GM12874 (cell line): Measurements from ENCODE around the gene MOV10L1.

Experiments
- TF ChIP-seq, protein P1 (sequence below): IDR thresholded peaks from 2 replicates; pipeline ENCODE4 v1.5.1; 2011; ENCODE audit warnings: low read depth, mild to moderate bottlenecking, control low read depth, low read length, moderate library complexity; ENCODE audit not compliant: insufficient read depth

The MOV10L1 gene

DNA sequence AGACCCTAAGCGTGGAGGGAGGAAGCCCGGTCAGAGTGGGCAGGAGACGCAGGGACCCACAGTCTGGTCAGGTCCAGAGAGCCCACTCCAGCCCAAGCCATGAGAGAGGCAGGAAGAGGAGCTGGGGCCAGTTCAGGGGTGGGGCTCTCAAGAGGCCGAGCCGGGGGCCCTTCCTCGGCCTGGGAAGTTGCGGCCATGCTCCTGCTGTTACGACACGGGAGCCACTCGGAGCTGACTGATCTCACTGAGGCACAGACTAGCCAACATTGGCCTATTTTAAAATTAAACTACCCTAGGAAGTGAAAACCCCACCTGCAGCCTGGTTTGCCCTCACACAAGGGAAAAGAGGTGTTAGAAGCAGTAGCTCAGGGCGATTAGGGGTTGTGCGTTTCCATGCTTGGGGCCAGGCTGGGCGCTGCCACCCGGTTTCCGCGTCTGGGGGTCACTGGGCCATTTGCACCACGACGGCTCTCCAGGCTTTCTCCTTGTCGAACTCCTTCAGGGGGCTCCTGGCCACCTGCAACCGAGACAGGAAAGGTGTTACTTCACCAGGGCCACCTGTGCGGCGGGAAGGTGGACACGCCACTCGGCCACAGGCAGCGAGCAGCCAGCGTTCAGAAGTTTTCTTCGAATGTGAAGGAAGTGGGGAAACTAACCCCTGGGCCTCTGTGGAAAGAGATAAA lies 28.5 kb upstream of the MOV10L1 start:
- TF ChIP-seq, protein P1, sequence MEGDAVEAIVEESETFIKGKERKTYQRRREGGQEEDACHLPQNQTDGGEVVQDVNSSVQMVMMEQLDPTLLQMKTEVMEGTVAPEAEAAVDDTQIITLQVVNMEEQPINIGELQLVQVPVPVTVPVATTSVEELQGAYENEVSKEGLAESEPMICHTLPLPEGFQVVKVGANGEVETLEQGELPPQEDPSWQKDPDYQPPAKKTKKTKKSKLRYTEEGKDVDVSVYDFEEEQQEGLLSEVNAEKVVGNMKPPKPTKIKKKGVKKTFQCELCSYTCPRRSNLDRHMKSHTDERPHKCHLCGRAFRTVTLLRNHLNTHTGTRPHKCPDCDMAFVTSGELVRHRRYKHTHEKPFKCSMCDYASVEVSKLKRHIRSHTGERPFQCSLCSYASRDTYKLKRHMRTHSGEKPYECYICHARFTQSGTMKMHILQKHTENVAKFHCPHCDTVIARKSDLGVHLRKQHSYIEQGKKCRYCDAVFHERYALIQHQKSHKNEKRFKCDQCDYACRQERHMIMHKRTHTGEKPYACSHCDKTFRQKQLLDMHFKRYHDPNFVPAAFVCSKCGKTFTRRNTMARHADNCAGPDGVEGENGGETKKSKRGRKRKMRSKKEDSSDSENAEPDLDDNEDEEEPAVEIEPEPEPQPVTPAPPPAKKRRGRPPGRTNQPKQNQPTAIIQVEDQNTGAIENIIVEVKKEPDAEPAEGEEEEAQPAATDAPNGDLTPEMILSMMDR = no peak

DNA sequence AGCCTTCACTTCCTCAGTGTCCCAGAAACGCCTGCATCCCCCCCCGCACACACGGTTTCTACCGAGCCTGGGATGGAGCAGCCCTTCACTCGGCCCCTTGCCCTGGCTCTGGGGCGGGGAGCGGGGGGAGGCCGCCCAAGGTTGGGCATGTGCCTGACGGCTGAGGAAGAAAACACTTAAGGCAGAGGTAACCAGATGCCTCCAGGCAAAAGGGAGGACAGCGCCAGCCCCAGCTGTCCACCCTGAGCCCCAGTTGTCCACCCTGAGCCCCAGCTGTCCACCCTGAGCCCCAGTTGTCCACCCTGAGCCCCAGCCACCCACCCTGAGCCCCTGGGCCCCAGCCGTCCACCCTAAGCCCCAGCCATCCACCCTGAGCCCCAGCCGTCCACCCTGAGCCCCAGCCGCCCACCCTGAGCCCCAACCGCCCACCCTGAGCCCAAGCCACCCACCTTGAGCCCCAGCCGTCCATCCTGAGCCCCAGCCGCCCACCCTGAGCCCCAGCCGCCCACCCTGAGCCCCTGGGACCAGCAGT lies 27.9 kb upstream of the MOV10L1 start:
- TF ChIP-seq, protein P1 = no peak

DNA sequence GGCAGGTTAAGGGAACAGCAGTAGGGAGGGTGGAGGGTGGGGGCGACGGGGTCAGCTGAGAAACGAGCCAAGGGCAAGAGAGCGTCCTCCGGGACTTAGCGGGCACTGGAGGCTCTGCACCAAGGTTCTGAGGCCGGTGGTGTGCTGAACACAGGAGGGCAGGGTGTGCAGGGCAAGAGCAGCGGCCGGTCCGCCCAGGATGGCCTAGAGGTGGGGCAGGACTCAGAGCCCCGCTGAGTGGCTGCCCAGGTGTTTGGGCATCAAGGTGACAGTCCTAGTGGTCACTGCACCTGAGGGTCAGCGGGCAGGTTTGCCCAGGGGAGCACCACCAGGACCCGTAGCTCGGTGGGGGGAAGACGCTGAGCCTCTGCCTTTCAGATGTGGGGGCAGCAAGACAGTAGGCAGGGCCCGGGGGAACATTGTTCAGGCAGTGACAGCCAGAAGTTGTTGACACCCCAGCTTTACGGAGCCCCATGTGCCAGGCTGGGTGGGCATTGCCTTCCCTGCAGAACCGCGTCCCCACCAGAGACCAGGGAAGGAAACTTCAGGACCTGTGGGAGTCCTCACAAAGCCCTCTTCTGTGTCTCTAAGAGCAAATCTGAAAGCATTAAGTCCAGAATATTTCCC lies 27.2 kb upstream of the MOV10L1 start:
- TF ChIP-seq, protein P1 = no peak

DNA sequence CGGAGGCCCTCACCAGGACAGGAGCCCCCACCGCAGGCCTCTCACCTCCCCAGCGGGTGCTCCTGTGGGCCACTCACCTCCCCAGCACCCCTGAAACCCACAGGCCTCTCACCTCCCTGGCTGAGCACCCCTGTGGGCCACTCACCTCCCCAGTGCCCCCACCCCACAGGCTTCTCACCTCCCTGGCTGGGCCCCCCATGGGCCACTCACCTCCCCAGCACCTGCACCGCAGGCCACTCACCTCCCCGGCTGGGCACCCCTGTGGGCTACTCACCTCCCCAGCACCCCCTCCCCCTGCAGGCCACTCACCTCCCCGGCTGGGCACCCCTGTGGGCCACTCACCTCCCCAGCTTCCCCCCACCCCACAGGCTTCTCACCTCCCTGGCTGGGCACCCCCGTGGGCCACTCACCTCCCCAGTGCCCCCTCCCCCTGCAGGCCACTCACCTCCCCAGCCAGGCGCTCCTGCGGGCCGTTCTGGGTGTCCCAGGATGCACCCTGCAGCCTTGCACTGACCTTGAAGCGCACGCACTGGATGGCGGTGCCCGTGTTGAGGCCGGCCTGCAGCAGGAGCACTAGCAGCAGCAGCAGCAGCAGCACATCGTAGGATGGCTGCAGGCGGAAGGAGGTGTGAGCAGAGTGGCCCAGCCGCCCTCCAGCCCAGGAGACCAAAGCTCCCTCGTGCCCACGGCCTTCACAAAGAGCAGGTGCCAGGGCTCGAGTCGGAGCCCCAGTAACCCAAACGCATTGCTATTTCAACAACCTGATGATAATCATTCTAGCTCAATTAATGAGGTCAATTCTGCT lies 26.0 kb upstream of the MOV10L1 start:
- TF ChIP-seq, protein P1 = no peak

DNA sequence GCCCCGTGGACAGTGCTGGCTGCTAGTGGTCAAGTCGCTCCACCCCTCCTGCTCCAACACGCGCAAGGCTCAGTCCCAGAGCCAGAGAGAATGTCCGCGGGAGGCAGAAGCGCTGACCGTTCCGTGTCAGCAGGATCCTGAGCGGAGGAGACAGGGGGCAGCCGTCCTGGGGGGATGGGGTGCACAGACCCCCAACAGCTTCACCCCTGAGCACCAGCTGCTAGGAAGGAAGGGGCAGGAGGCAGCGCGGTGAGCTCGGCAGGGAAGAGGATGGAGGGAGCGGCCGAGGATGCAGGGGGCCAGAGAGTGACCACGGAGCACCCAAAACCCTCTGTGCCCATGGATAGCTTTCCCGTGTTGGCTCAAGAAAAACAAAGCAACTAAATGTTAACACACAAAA lies 25.4 kb upstream of the MOV10L1 start:
- TF ChIP-seq, protein P1 = no peak

DNA sequence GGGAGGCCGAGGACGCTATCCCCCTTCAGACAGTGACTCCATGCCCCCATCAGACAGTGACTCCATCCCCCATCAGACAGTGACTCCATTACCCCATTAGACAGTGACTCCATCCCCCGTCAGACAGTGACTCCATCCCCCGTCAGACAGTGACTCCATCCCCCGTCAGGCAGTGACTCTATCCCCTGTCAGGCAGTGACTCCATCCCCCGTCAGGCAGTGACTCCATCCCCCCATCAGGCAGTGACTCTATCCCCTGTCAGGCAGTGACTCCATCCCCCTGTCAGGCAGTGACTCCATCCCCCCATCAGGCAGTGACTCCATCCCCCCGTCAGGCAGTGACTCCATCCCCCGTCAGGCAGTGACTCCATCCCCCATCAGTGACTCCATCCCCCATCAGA lies 22.6 kb upstream of the MOV10L1 start:
- TF ChIP-seq, protein P1 = no peak

DNA sequence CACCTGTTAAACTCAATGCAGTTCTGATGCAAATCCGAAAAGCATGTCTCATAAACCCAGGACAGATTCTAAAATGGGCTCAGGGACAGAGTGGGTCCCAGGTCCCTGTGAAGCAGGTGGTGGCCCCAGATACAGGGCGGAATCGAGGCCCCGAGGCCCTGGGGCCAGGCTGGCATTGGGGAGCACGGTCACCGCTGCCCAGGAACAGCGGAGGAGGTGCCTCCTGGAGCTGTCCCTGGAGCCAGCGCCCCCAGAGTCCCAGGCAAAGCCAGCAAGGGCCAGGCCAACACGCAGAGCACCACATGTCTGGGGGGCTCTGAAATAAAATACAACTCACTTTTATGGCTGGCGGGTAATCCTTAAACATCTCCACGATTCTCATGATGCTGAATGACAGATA lies 21.7 kb upstream of the MOV10L1 start:
- TF ChIP-seq, protein P1 = no peak
